NCI-H2196 treated with DMSO at 0.1 percent for 48 hours (cell line): ENCODE measurements around the gene FOXD3.

Experiments
- DNase-seq: peaks from one replicate; lab custom pipeline; 2025; ENCODE audit not compliant: unreplicated experiment; lab: John Stamatoyannopoulos, UW

FOXD3 gene

GRCh38 chr1:63322114-63322943, at the start of gene FOXD3:
TSS of gene FOXD3 (plus strand) at chr1:63322567. CDS start at chr1:63323059, 492 bp downstream.
- peak; percentile 63 for DNase-seq

- DNase-seq = no peak
These were observed 49.6 kb upstream of the FOXD3 start for GRCh38 chr1:63272811-63273210.

GRCh38 chr1:63274371-63274770, 48.0 kb upstream of the FOXD3 start:
- DNase-seq = no peak

GRCh38 chr1:63274979-63275378, 47.4 kb upstream of the FOXD3 start:
- DNase-seq = no peak

GRCh38 chr1:63276624-63277023, 45.7 kb upstream of the FOXD3 start:
- DNase-seq = no peak

GRCh38 chr1:63277195-63278192, 44.9 kb upstream of the FOXD3 start:
- no peak for DNase-seq

- no peak for DNase-seq
These were observed 40.6 kb upstream of the FOXD3 start for GRCh38 chr1:63281753-63282152.

- DNase-seq = no peak
These were observed 33.2 kb upstream of the FOXD3 start for GRCh38 chr1:63289135-63289534.

- DNase-seq = no peak
These were observed 27.4 kb upstream of the FOXD3 start for GRCh38 chr1:63294803-63295594.

- DNase-seq = no peak
These were observed 18.0 kb upstream of the FOXD3 start for GRCh38 chr1:63304410-63304809.

GRCh38 chr1:63305043-63305442, 17.3 kb upstream of the FOXD3 start:
- no peak for DNase-seq

GRCh38 chr1:63307196-63307794, 15.1 kb upstream of the FOXD3 start:
- DNase-seq = no peak

GRCh38 chr1:63316598-63316983, 5.8 kb upstream of the FOXD3 start:
- no peak for DNase-seq

GRCh38 chr1:63316984-63317816, 5.2 kb upstream of the FOXD3 start:
- DNase-seq = peak; percentile 84

GRCh38 chr1:63317817-63318152, 4.6 kb upstream of the FOXD3 start:
- DNase-seq = no peak

GRCh38 chr1:63318201-63318979, 4.0 kb upstream of the FOXD3 start:
- no peak for DNase-seq

GRCh38 chr1:63319046-63320021, 3.0 kb upstream of the FOXD3 start:
- DNase-seq = no peak
